A549 (cell line): Measurements from ENCODE around the gene GOLGA7B.

Experiments
- CEBPB ChIP-seq, 2 experiments: fragments of >200 bp in 1 of 2; sonication (Bioruptor Twin) in 1 of 2; formaldehyde crosslinking in 1 of 2; IDR thresholded peaks; 2 replicates each; pipeline ENCODE4 v1.6.1; 2012 to 2016
- CHD2 ChIP-seq: fragments of 150-350 bp; IDR thresholded peaks from 2 replicates; pipeline ENCODE4 v1.6.1; 2014; ENCODE audit warnings: low read length; ENCODE audit not compliant: partially characterized antibody
- EP300 ChIP-seq, 2 experiments: fragments of >200 bp; sonication (Bioruptor Twin); formaldehyde crosslinking; IDR thresholded peaks; 2 replicates in 1 of 2; 3 replicates in 1 of 2; pipeline ENCODE4 v1.6.1; 2016 to 2017
- HOXA7 ChIP-seq: fragments of 250-450 bp; sonication (Bioruptor Pico); IDR thresholded peaks from 2 replicates; pipeline ENCODE4 v1.5.0; 2020; ENCODE audit warnings: mild to moderate bottlenecking, moderate library complexity
- JUN ChIP-seq, 2 experiments: fragments of >200 bp; sonication (Bioruptor Twin); formaldehyde crosslinking; IDR thresholded peaks; 2 replicates in 1 of 2; 3 replicates in 1 of 2; pipeline ENCODE4 v1.6.1; 2016 to 2017
- MYC ChIP-seq: IDR thresholded peaks from 2 replicates; pipeline ENCODE4 v1.6.1; 2012; ENCODE audit warnings: mild to moderate bottlenecking, inconsistent platforms, low read length, improper control_type of control experiment, borderline replicate concordance
- POLR2A ChIP-seq: IDR thresholded peaks from 2 replicates; pipeline ENCODE4 v1.6.1; 2012; ENCODE audit warnings: mild to moderate bottlenecking, low read length
- RNF2 ChIP-seq: fragments of 200-600 bp; sonication (generic); IDR thresholded peaks from 2 replicates; pipeline ENCODE4 v1.6.1; 2016; ENCODE audit warnings: low read depth, mild to moderate bottlenecking, antibody characterized with exemption, moderate library complexity, borderline replicate concordance
- SMC3 ChIP-seq: fragments of >200 bp; sonication (Bioruptor Twin); formaldehyde crosslinking; IDR thresholded peaks from 3 replicates; pipeline ENCODE4 v1.6.1; 2018; ENCODE audit warnings: inconsistent platforms
- TFCP2L1 ChIP-seq: fragments of 250-450 bp; sonication (Bioruptor Pico); IDR thresholded peaks from 2 replicates; pipeline ENCODE4 v1.5.0; 2021; ENCODE audit warnings: mild to moderate bottlenecking
- TF ChIP-seq, protein P1 (sequence below): IDR thresholded peaks from 2 replicates; pipeline ENCODE4 v1.6.1; 2012
- TF ChIP-seq, protein P2 (sequence below): fragments of >200 bp; sonication (Bioruptor Twin); formaldehyde crosslinking; IDR thresholded peaks from 3 replicates; pipeline ENCODE4 v1.5.1; 2016
- TF ChIP-seq, protein P3 (sequence below): fragments of 250-450 bp; sonication (Bioruptor Pico); IDR thresholded peaks from 2 replicates; pipeline ENCODE4 v1.5.0; 2021; ENCODE audit warnings: mild to moderate bottlenecking, moderate library complexity, borderline replicate concordance
- TF ChIP-seq, protein P4 (sequence below): fragments of 200-600 bp; sonication (generic); IDR thresholded peaks from 2 replicates; pipeline ENCODE4 v1.6.1; 2016; ENCODE audit warnings: antibody characterized with exemption, mild to moderate bottlenecking, moderate library complexity

DNA sequence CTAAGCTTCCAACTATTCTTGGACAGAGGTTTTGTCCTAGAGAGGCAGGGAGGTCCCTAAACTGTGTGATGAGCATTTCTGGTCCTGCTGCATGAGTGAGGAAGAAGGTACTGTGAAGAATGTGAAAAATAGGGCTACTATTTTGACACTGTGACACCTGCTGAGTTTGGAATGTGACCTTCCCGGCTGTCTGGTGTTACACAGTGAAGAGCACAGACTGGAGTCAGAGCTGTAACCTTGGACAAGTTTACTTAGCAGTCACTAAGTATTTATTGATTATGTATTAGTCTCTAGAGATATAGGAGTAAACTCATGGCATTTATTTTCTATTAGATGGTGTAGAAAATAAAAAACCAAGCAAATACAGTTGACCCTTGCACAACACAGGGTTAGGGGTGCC, 12.3 kb downstream of the GOLGA7B start:
- TF ChIP-seq, protein P1, sequence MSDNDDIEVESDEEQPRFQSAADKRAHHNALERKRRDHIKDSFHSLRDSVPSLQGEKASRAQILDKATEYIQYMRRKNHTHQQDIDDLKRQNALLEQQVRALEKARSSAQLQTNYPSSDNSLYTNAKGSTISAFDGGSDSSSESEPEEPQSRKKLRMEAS = no peak
- TF ChIP-seq POLR2A (no peak), RNF2 (no peak), CEBPB (IDR thresholded peaks at IDR 0.05) (no peak), SMC3 (no peak), TFCP2L1 (CRISPR knock-in tag) (no peak), EP300 (IDR thresholded peaks at IDR 0.05) (no peak; a peak in 1 of 5 replicates), CHD2 (no peak), MYC (no peak), HOXA7 (no peak), JUN (IDR thresholded peaks at IDR 0.05) (no peak)
- TF ChIP-seq, protein P2, sequence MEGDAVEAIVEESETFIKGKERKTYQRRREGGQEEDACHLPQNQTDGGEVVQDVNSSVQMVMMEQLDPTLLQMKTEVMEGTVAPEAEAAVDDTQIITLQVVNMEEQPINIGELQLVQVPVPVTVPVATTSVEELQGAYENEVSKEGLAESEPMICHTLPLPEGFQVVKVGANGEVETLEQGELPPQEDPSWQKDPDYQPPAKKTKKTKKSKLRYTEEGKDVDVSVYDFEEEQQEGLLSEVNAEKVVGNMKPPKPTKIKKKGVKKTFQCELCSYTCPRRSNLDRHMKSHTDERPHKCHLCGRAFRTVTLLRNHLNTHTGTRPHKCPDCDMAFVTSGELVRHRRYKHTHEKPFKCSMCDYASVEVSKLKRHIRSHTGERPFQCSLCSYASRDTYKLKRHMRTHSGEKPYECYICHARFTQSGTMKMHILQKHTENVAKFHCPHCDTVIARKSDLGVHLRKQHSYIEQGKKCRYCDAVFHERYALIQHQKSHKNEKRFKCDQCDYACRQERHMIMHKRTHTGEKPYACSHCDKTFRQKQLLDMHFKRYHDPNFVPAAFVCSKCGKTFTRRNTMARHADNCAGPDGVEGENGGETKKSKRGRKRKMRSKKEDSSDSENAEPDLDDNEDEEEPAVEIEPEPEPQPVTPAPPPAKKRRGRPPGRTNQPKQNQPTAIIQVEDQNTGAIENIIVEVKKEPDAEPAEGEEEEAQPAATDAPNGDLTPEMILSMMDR = no peak
- TF ChIP-seq, protein P3, sequence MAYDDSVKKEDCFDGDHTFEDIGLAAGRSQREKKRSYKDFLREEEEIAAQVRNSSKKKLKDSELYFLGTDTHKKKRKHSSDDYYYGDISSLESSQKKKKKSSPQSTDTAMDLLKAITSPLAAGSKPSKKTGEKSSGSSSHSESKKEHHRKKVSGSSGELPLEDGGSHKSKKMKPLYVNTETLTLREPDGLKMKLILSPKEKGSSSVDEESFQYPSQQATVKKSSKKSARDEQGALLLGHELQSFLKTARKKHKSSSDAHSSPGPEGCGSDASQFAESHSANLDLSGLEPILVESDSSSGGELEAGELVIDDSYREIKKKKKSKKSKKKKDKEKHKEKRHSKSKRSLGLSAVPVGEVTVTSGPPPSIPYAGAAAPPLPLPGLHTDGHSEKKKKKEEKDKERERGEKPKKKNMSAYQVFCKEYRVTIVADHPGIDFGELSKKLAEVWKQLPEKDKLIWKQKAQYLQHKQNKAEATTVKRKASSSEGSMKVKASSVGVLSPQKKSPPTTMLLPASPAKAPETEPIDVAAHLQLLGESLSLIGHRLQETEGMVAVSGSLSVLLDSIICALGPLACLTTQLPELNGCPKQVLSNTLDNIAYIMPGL = no peak
- TF ChIP-seq, protein P4, sequence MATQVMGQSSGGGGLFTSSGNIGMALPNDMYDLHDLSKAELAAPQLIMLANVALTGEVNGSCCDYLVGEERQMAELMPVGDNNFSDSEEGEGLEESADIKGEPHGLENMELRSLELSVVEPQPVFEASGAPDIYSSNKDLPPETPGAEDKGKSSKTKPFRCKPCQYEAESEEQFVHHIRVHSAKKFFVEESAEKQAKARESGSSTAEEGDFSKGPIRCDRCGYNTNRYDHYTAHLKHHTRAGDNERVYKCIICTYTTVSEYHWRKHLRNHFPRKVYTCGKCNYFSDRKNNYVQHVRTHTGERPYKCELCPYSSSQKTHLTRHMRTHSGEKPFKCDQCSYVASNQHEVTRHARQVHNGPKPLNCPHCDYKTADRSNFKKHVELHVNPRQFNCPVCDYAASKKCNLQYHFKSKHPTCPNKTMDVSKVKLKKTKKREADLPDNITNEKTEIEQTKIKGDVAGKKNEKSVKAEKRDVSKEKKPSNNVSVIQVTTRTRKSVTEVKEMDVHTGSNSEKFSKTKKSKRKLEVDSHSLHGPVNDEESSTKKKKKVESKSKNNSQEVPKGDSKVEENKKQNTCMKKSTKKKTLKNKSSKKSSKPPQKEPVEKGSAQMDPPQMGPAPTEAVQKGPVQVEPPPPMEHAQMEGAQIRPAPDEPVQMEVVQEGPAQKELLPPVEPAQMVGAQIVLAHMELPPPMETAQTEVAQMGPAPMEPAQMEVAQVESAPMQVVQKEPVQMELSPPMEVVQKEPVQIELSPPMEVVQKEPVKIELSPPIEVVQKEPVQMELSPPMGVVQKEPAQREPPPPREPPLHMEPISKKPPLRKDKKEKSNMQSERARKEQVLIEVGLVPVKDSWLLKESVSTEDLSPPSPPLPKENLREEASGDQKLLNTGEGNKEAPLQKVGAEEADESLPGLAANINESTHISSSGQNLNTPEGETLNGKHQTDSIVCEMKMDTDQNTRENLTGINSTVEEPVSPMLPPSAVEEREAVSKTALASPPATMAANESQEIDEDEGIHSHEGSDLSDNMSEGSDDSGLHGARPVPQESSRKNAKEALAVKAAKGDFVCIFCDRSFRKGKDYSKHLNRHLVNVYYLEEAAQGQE = no peak
